COR-L47 (cell line): ENCODE data around the gene XPC.
A peak's percentile ranks its signal among the peaks of the same experiment; 100 is the strongest.
"Not testable (repeated sequence)": the region's sequence is repeated elsewhere in the genome, so short reads cannot be mapped to it uniquely, and the experiment has no call there.

ENCODE experiments used
- DNase-seq: peaks from one replicate; lab custom pipeline; 2025; lab: John Stamatoyannopoulos, UW

Gene XPC

GRCh38 chr3:14133188-14133800, 45.1 kb downstream of the XPC start:
- DNase-seq = no peak

GRCh38 chr3:14132689-14133088, 45.7 kb downstream of the XPC start:
- no peak for DNase-seq

- no peak for DNase-seq
Observed at GRCh38 chr3:14132120-14132519, 46.3 kb downstream of the XPC start.

- no peak for DNase-seq
Observed at GRCh38 chr3:14131134-14131533, 47.3 kb downstream of the XPC start.

GRCh38 chr3:14130707-14131106, 47.7 kb downstream of the XPC start:
- DNase-seq = no peak

- DNase-seq = no peak
Observed at GRCh38 chr3:14130230-14130629, 48.2 kb downstream of the XPC start.

GRCh38 chr3:14129296-14129695, 49.1 kb downstream of the XPC start:
- DNase-seq = no peak

- no peak for DNase-seq
Observed at GRCh38 chr3:14128724-14129123, 49.7 kb downstream of the XPC start.

GRCh38 chr3:14127516-14128161, 50.8 kb downstream of the XPC start:
- no peak for DNase-seq

- no peak for DNase-seq
Observed at GRCh38 chr3:14126887-14127505, 51.4 kb downstream of the XPC start.

- no peak for DNase-seq
Observed at GRCh38 chr3:14126017-14126886, 52.1 kb downstream of the XPC start.

GRCh38 chr3:14125193-14126016, 53.0 kb downstream of the XPC start:
- no peak for DNase-seq

- peak; percentile 91 for DNase-seq
Observed at GRCh38 chr3:14124615-14125192, 53.7 kb downstream of the XPC start, which contains the start of the genes CHCHD4 and TMEM43. TSS of gene CHCHD4 (minus strand) at chr3:14124870. CDS start at chr3:14124676, 194 bp downstream. TSS of gene TMEM43 (plus strand) at chr3:14125052. CDS start at chr3:14125194, 142 bp downstream.

GRCh38 chr3:14124223-14124614, 54.2 kb downstream of the XPC start:
- DNase-seq = no peak

- DNase-seq = no peak
Observed at GRCh38 chr3:14123308-14124222, 54.8 kb downstream of the XPC start.

GRCh38 chr3:14122301-14122700, 56.1 kb downstream of the XPC start:
- DNase-seq = no peak

GRCh38 chr3:14121859-14122258, 56.5 kb downstream of the XPC start:
- no peak for DNase-seq

- DNase-seq = not testable (repeated sequence)
Observed at GRCh38 chr3:14120921-14121448, 57.4 kb downstream of the XPC start.

GRCh38 chr3:14120111-14120920, 58.1 kb downstream of the XPC start:
- no peak for DNase-seq
